Left cardiac atrium (tissue), 4 donors: Measurements from ENCODE around the gene SIPA1. TPM values are rescaled to one million over a fixed set of nuclear protein-coding genes. Genes with fewer than 3 reads are reported as not detected.
"Not testable (repeated sequence)": the region's sequence is repeated elsewhere in the genome, so short reads cannot be mapped to it uniquely, and the experiment has no call there.

Experiments
- ATAC-seq, 2 donors: fragments of 200-7000 bp; cut with Tn5 transposase; one replicate each; pipeline ENCODE4 v1.9.1; 2020; ENCODE audit warnings: mild to moderate bottlenecking in 2 of 2, moderate library complexity in 2 of 2
- DNase-seq: peaks from one replicate; pipeline ENCODE4 v3.0.0-alpha.2; 2020
- intact Hi-C, 2 donors: fragments of 100-400 bp; cut with DNase I; formaldehyde crosslinking; loops; one replicate each; pipeline versions ENCODE4 v1.14.1 to v1.15.1; 2022 to 2023
- microRNA-seq, 2 donors: library from miRNA; unstranded; fragments of <30 nt; microRNA quantifications; one replicate each; pipeline ENCODE4 v1.2.0, GENCODE V29; 2020
- total RNA-seq, 2 donors: library from RNA; stranded (reverse); fragmentation: NEBNext Ultra II Directional; extraction: Animal tissue kit (Norgen Biotek cat#: 25700); gene quantifications; one replicate each; pipeline ENCODE4 v1.2.1, GENCODE V29; 2021
- donor health status: DM: no; HTN: yes; CAD: no.
- donor health status: DM: no; HTN: yes; CAD: no; lungs with severe emphysema.
- donor health status: DM: yes; HTN: yes; CAD: no.
- donor health status: Dilated cardiomyopathy.

The SIPA1 gene
- total RNA-seq, 2 donors from 2014 or later: 31.7 to 33.0 TPM

DNA sequence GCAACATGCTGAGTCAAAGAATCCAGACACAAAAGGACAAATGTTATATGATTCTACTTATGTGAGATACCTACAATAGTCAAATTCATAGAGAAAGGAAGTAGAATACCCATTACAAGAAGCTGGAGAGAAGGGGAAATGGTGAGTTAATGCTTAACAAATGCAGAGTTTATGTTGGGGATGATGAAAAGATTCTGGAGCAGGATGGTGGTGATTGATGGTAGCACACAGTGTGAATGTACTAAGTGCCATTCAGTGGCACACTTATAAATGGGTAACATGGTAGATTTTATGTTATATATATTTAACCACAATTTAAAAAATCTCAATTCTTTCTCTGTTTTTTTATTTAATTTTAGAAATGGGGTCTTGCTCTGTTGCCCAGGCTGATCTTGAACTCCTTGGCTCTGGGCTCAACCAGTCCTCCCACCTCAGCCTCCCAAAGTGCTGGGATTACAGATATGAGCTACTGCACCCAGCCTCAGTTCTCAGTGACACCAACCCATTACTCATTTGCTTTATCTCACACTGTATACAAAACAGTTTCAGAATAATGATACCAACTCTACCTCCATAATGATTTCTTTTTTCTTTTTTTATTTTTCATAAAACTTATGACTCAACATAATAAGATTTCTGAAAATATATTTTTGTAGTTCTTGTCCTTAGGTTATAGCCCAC is 34.4 kb downstream of the SIPA1 start:
- ATAC-seq: no peak
- DNase-seq: no peak
- intact Hi-C loops: no loop called here

DNA sequence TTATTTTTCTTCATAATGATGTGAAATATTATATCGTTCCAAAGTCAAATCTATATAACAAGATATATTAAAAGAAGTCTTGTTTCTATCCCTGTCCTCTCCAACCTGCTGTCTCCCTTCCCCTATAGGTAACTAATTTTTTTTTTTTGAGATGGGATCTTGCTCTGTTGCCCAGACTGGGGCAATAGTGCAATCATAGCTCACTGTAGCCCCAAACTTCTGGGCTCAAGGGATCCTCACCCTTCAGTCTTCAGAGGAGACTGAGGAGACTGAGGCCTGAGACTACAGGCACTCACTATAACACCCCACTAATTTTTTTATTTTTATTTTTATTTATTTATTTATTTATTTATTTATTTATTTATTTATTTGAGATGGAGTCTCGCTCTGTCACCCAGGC is 35.1 kb downstream of the SIPA1 start:
- no peak for ATAC-seq

GRCh38 chr11:65680192-65680743 is 42.4 kb downstream of the SIPA1 start:
- no peak for ATAC-seq
- intact Hi-C loops: no loop called here
- DNase-seq: no peak

More for the DNA sequence above, 35.1 kb downstream of the SIPA1 start:
- intact Hi-C loops: no loop called here
- DNase-seq: no peak

- ATAC-seq, intact Hi-C loops, DNase-seq: not testable (repeated sequence)
These were observed 45.6 kb downstream of the SIPA1 start for GRCh38 chr11:65683480-65683879.

DNA sequence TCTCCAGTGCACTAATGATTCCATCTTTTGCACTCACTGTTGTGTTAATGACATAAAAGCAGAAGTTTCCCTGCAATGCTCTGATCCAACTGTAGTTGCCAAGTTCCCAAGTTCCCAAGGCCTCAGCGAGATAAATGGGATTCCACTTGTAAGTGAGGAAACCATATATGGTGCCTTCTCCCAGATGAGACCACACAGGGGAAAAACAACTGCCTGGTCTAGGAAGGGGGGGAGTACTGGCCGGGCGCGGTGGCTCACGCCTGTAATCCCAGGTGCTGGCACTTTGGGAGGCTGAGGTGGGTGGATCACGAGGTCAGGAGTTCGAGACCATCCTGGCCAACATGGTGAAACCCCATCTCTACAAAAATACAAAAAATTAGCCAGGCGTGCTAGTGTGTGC is 48.1 kb downstream of the SIPA1 start:
- intact Hi-C loops: no loop called here
- DNase-seq: no peak
- ATAC-seq: peak; percentile 79 to 91

DNA sequence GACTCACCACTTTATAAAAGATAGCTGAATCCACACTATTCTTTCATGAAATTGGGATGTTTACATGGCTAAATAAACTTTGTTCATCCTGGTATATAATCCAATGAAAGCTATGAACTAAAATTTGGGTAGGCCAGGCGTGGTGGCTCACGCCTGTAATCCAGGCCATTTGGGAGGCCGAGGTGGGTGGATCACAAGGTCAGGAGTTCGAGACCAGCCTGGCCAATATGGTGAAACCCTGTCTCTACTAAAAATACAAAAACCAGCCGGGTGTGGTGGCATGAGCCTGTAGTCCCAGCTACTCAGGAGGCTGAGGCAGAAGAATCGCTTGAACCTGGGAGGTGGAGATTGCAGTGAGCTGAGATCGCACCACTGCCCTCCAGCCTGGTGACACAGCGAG is 53.9 kb downstream of the SIPA1 start:
- ATAC-seq, DNase-seq, intact Hi-C loops: not testable (repeated sequence)

GRCh38 chr11:65692367-65692766 is 54.5 kb downstream of the SIPA1 start:
- intact Hi-C loops: no loop called here
- no peak for ATAC-seq
- DNase-seq: no peak

- ATAC-seq (peak; percentile 44 to 70), DNase-seq (peak; percentile 36)
- intact Hi-C loops: no loop called here
These were observed 57.7 kb downstream of the SIPA1 start for GRCh38 chr11:65695459-65696241.

DNA sequence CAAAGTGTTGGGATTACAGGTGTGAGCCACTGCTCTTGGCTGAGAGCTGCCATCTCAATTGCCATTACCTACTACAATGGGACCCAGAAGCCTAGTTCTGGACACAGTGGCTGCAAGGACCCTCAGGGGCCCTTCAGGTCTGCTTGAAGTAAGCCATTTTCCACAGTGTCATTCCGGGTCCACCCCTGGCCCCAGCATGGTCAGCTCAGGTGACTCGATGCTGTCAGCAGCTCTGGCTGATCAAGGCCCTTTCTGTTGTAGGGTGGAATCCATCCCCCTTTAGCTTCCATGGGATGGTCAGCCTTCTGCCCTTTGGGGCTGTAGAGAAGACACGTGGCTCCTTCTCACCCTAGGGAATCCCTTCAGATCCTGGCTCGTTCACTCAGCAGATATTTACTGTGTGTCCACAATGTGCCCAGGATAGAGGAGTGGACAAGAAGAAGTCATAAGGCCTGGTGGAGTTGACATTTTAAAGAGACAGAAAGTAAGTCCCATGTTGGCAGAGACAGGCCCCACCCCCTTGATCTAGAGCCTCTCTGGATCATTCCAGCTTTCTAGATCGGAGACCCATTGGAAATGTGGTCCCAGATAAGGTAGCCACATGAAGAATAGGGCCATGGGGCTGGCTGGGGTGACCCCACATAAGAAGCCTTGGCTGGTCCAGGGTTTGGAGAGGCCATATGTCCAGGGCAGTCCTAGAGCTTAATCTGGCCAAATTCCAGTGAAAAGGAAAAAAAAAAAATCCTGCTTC is 59.1 kb downstream of the SIPA1 start:
- ATAC-seq (no peak), DNase-seq (no peak)
- intact Hi-C loops: no loop called here

- intact Hi-C loops: no loop called here
- DNase-seq (no peak), ATAC-seq (peak in 1 of 2 donors; percentile 47)
These were observed 60.3 kb downstream of the SIPA1 start for GRCh38 chr11:65698205-65698604.

- DNase-seq (no peak), ATAC-seq (no peak)
- intact Hi-C loops: no loop called here
These were observed 61.4 kb downstream of the SIPA1 start for GRCh38 chr11:65699306-65699705.

DNA sequence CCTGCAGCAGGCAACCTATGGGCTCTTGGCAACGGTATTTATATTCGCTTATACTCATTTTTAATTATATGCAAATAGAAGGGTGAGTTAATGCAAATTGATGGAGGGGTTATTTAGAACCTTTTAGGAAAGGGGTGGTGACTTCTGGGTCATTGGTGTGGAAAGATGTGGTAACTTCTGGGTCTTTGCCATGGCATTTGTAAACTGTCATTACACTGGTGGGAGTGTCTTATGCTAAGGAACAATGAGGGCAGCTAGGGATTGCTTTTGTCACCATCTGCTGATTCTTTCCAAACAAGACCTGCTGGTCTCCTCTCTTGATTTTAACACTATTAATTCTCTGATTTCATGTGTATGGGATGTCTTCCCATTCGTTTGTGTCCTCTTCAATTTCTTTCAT is 62.5 kb downstream of the SIPA1 start:
- DNase-seq (no peak), ATAC-seq (no peak)
- intact Hi-C loops: loop anchor here in 1 of 2 donors (10.0 kb wide), 2 partner anchors 124 to 284 kb away; no protein-coding TSS in a partner anchor

Small RNA genes within 50 kb of the gene (microRNA-seq; reads per million reads assigned to microRNA genes)
- gene MIR4489: 0 reads per million in 2 donors
- 0 reads per million in 2 donors for gene MIR4690

Other genes with a start within 250 kb of the SIPA1 start
- 100 to 1,000 TPM; 405 to 657 TPM for gene NEAT1, start 215.3 kb upstream of the SIPA1 start, total RNA-seq
- 1,000 to 10,000 TPM; 4,098 to 7,342 TPM for gene MALAT1, start 139.1 kb upstream of the SIPA1 start, total RNA-seq
- gene SCYL1, start 113.0 kb upstream of the SIPA1 start, total RNA-seq: 10 to 100 TPM; 51.5 to 67.3 TPM
- gene LTBP3, start 79.7 kb upstream of the SIPA1 start, total RNA-seq: 10 to 100 TPM; 85.6 to 96.2 TPM
- 10 to 100 TPM; 24.6 to 35.0 TPM for gene ZNRD2, start 67.6 kb upstream of the SIPA1 start, total RNA-seq
- gene FAM89B, start 65.6 kb upstream of the SIPA1 start, total RNA-seq: 10 to 100 TPM; 33.5 to 34.5 TPM
- gene EHBP1L1, start 62.0 kb upstream of the SIPA1 start, total RNA-seq: 10 to 100 TPM; 53.4 to 61.0 TPM
- under 1 TPM; 0.31 to 0.53 TPM for gene KCNK7, start 42.3 kb upstream of the SIPA1 start, total RNA-seq
- 10 to 100 TPM; 42.8 to 44.7 TPM for gene MAP3K11, start 23.9 kb upstream of the SIPA1 start, total RNA-seq
- gene PCNX3, start 22.3 kb upstream of the SIPA1 start, total RNA-seq: 10 to 100 TPM; 15.1 to 16.7 TPM
- 10 to 100 TPM; 36.1 to 56.2 TPM for gene RELA, start 24.8 kb downstream of the SIPA1 start, total RNA-seq
- 10 to 100 TPM; 46.6 to 47.3 TPM for gene KAT5, start 74.2 kb downstream of the SIPA1 start, total RNA-seq
- 10 to 100 TPM; 61.1 to 64.7 TPM for gene RNASEH2C, start 82.7 kb downstream of the SIPA1 start, total RNA-seq
- gene AP5B1, start 142.9 kb downstream of the SIPA1 start, total RNA-seq: 10 to 100 TPM in 1 of 2 donors, 1 to 10 TPM in 1; 9.2 to 15.0 TPM
- not detected for gene OVOL1, start 149.0 kb downstream of the SIPA1 start, total RNA-seq
- gene SNX32, start 195.9 kb downstream of the SIPA1 start, total RNA-seq: not detected
- 100 to 1,000 TPM; 439 to 554 TPM for gene CFL1, start 220.1 kb downstream of the SIPA1 start, total RNA-seq
- gene MUS81, start 222.3 kb downstream of the SIPA1 start, total RNA-seq: 10 to 100 TPM; 36.1 to 37.6 TPM
- 100 to 1,000 TPM in 1 of 2 donors, 10 to 100 TPM in 1; 98.0 to 103 TPM for gene EFEMP2, start 234.7 kb downstream of the SIPA1 start, total RNA-seq
- 1 to 10 TPM in 1 of 2 donors, under 1 TPM in 1; 0.99 to 2.7 TPM for gene CTSW, start 241.7 kb downstream of the SIPA1 start, total RNA-seq